Measurements from ENCODE around the gene RAMACL. TPM values are rescaled to one million over a fixed set of nuclear protein-coding genes. Genes with fewer than 3 reads are reported as not detected.

RAMACL gene
- total RNA-seq, 1 experiment from 2014 or later = 0.26 TPM

GRCh38 chr6:166597711-166598440, 11.4 kb upstream of the RAMACL start:
- no peaks in the 10 kb centered on the region for H3K27me3 ChIP-seq (ENCODE audit: low read length)
- intact Hi-C loops (cut with micrococcal nuclease) = no loop called here
- ATAC-seq (no peak), DNase-seq (no peak)
- H3K36me3 ChIP-seq (ENCODE audit: low read depth, low read length) = no peaks in the 10 kb centered on the region
- H3K4me2 ChIP-seq (ENCODE audit: low read length) = no peak overlapping the region
- BruUV-seq (replicated peaks) = no TSS peak
- no peaks in the 10 kb centered on the region for H3K4me1 ChIP-seq (ENCODE audit: insufficient read depth, low read length)
- no peaks in the 10 kb centered on the region for H3F3A ChIP-seq (ENCODE audit: low read length, unreplicated experiment)
- no peaks in the 10 kb centered on the region for H4K20me1 ChIP-seq (ENCODE audit: low read length)
- H3K79me2 ChIP-seq (ENCODE audit: low read length) = no peaks in the 10 kb centered on the region
- ChIA-PET CTCF (no interaction called here), POLR2A (ENCODE audit: unreplicated experiment) (no interaction called here)
- H3K9me3 ChIP-seq (ENCODE audit: low read length) = no peaks in the 10 kb centered on the region
- no peaks in the 10 kb centered on the region for H3K9me2 ChIP-seq (replicated peaks; ENCODE audit: low read length)
- no peak overlapping the region for H3K4me3 ChIP-seq (ENCODE audit: low read length)
- no peak overlapping the region for H3K27ac ChIP-seq (ENCODE audit: low read length)
- no peak overlapping the region for H2AFZ ChIP-seq (ENCODE audit: low read length)
- no peak overlapping the region for H3K9ac ChIP-seq (ENCODE audit: low read length)
- TF ChIP-seq EZH2phosphoT487 (IDR thresholded peaks at IDR 0.05; ENCODE audit: borderline replicate concordance, low read length) = no peak
- TF ChIP-seq EZH2 (IDR thresholded peaks at IDR 0.05; ENCODE audit: low read length, unreplicated experiment) = no peak
- no peak for TF ChIP-seq CTCF (conservative IDR thresholded peaks at IDR 0.05; ENCODE audit: low read depth, low read length)

- DNase-seq (no peak), ATAC-seq (no peak)
- no peaks in the 10 kb centered on the region for H3K36me3 ChIP-seq (ENCODE audit: low read depth, low read length)
- no peaks in the 10 kb centered on the region for H3K79me2 ChIP-seq (ENCODE audit: low read length)
- POLR2A ChIA-PET (ENCODE audit: unreplicated experiment) = no interaction called here
- BruUV-seq (replicated peaks) = no TSS peak
- no peaks in the 10 kb centered on the region for H3K4me1 ChIP-seq (ENCODE audit: insufficient read depth, low read length)
- TF ChIP-seq EZH2 (IDR thresholded peaks at IDR 0.05; ENCODE audit: low read length, unreplicated experiment) (no peak), EZH2phosphoT487 (IDR thresholded peaks at IDR 0.05; ENCODE audit: borderline replicate concordance, low read length) (no peak), CTCF (conservative IDR thresholded peaks at IDR 0.05; ENCODE audit: low read depth, low read length) (no peak)
- no peaks in the 10 kb centered on the region for H3K9me2 ChIP-seq (replicated peaks; ENCODE audit: low read length)
- H3F3A ChIP-seq (ENCODE audit: low read length, unreplicated experiment) = no peaks in the 10 kb centered on the region
- H3K9me3 ChIP-seq (ENCODE audit: low read length) = no peaks in the 10 kb centered on the region
- intact Hi-C loops (cut with micrococcal nuclease) = no loop called here
- no peak overlapping the region for H3K4me2 ChIP-seq (ENCODE audit: low read length)
- CTCF ChIA-PET = no interaction called here
- no peaks in the 10 kb centered on the region for H4K20me1 ChIP-seq (ENCODE audit: low read length)
- no peaks in the 10 kb centered on the region for H3K27me3 ChIP-seq (ENCODE audit: low read length)
- H2AFZ ChIP-seq (ENCODE audit: low read length) = no peak overlapping the region
- no peak overlapping the region for H3K4me3 ChIP-seq (ENCODE audit: low read length)
- no peak overlapping the region for H3K9ac ChIP-seq (ENCODE audit: low read length)
- H3K27ac ChIP-seq (ENCODE audit: low read length) = no peak overlapping the region
These were observed 10.5 kb upstream of the RAMACL start for GRCh38 chr6:166596776-166597507.

- DNase-seq = no peak
- H3K4me3 ChIP-seq (ENCODE audit: low read length) = no peak overlapping the region
- H3K27ac ChIP-seq (ENCODE audit: low read length) = no peak overlapping the region
- ATAC-seq = no peak
- H3K4me1 ChIP-seq (ENCODE audit: insufficient read depth, low read length) = no peaks in the 10 kb centered on the region
- no peak overlapping the region for H3K4me2 ChIP-seq (ENCODE audit: low read length)
- no peaks in the 10 kb centered on the region for H3K79me2 ChIP-seq (ENCODE audit: low read length)
- no peaks in the 10 kb centered on the region for H3K9me3 ChIP-seq (ENCODE audit: low read length)
- H3K9ac ChIP-seq (ENCODE audit: low read length) = no peak overlapping the region
- H3K27me3 ChIP-seq (ENCODE audit: low read length) = no peaks in the 10 kb centered on the region
- TF ChIP-seq EZH2phosphoT487 (IDR thresholded peaks at IDR 0.05; ENCODE audit: borderline replicate concordance, low read length) = no peak
- H3K36me3 ChIP-seq (ENCODE audit: low read depth, low read length) = no peaks in the 10 kb centered on the region
- no peaks in the 10 kb centered on the region for H3K9me2 ChIP-seq (replicated peaks; ENCODE audit: low read length)
- ChIA-PET POLR2A (ENCODE audit: unreplicated experiment) (no interaction called here), CTCF (no interaction called here)
- no TSS peak for BruUV-seq (replicated peaks)
- H4K20me1 ChIP-seq (ENCODE audit: low read length) = no peaks in the 10 kb centered on the region
- no peak overlapping the region for H2AFZ ChIP-seq (ENCODE audit: low read length)
- intact Hi-C loops (cut with micrococcal nuclease) = no loop called here
- H3F3A ChIP-seq (ENCODE audit: low read length, unreplicated experiment) = no peaks in the 10 kb centered on the region
These were observed 9.5 kb upstream of the RAMACL start for GRCh38 chr6:166595949-166596348.
